Heart right ventricle (tissue), 16 donors: ENCODE measurements around the gene USP27X. TPM values are rescaled to one million over a fixed set of nuclear protein-coding genes. Genes with fewer than 3 reads are reported as not detected.

Experiments used
- ATAC-seq, 8 donors: fragments of 200-7000 bp; cut with Tn5 transposase; one replicate each; pipeline ENCODE4 v1.9.1; 2020; ENCODE audit warnings: mild to moderate bottlenecking in 8 of 8, moderate library complexity in 8 of 8, moderate number of reproducible peaks in 1 of 8
- DNase-seq, 2 donors: peaks; one replicate each; pipeline ENCODE4 v3.0.0-alpha.2; 2020
- H3K27ac ChIP-seq, 10 donors: fragments of 200-600 bp; sonication (generic) in 2 of 10; one replicate each; pipeline versions ENCODE4 v1.5.0 to v1.8.0; 2020 to 2022; ENCODE audit warnings: mild to moderate bottlenecking in 3 of 10
- H3K27me3 ChIP-seq, 7 donors: fragments of 200-600 bp; one replicate each; pipeline ENCODE4 v1.8.0; 2021 to 2022; ENCODE audit warnings: mild to moderate bottlenecking in 2 of 7
- H3K36me3 ChIP-seq, 9 donors: fragments of 200-600 bp; sonication (generic) in 1 of 9; one replicate each; pipeline versions ENCODE4 v1.5.0 to v1.8.0; 2020 to 2022; ENCODE audit warnings: mild to moderate bottlenecking in 2 of 9
- H3K4me1 ChIP-seq, 9 donors: fragments of 200-600 bp; sonication (generic) in 1 of 9; one replicate each; pipeline versions ENCODE4 v1.5.0 to v1.8.0; 2020 to 2022; ENCODE audit warnings: mild to moderate bottlenecking in 4 of 9
- H3K4me3 ChIP-seq, 10 donors: fragments of 200-600 bp; sonication (generic) in 2 of 10; one replicate each; pipeline versions ENCODE4 v1.5.0 to v1.8.0; 2020 to 2022; ENCODE audit warnings: mild to moderate bottlenecking in 7 of 10, moderate library complexity in 2 of 10
- H3K9me3 ChIP-seq, 11 donors: fragments of 200-600 bp in 10 of 11; sonication (generic) in 2 of 11; one replicate each; pipeline versions ENCODE4 v1.5.0 to v1.8.0; 2013 to 2022; ENCODE audit warnings: mild to moderate bottlenecking in 2 of 11, control low read depth in 1 of 11, moderate library complexity in 1 of 11
- CTCF ChIP-seq, 9 donors: fragments of 200-600 bp; sonication (generic) in 2 of 9; IDR thresholded peaks; one replicate each; pipeline versions ENCODE4 v1.5.0 to v1.8.0; 2021 to 2022; ENCODE audit warnings: antibody characterized with exemption in 9 of 9, mild to moderate bottlenecking in 5 of 9, moderate library complexity in 1 of 9
- WGBS, 2 donors: extraction: QIAGEN DNeasy Blood & Tissue Kit; methylation state at CpG; one replicate each; pipeline ENCODE4 v1.1.7; 2013; ENCODE audit warnings: inconsistent platforms in 1 of 2; 5-methylcytosine and 5-hydroxymethylcytosine counted together
- intact Hi-C, 10 donors: fragments of 100-400 bp; cut with DNase I; formaldehyde crosslinking; loops; one replicate each; pipeline versions ENCODE4 v1.11.1 to v1.14.2; 2022
- polyA plus RNA-seq, 2 donors: library from polyadenylated mRNA; stranded (reverse); fragments of 200-250 nt; gene quantifications; one replicate each; pipeline ENCODE4 v1.2.3, GENCODE V29; 2013
- total RNA-seq, 10 donors: library from RNA; stranded (reverse); fragmentation: NEBNext Ultra II Directional in 3 of 10; extraction: Animal tissue kit (Norgen Biotek cat#: 25700) in 3 of 10; gene quantifications; one replicate each; pipeline versions ENCODE4 v1.2.1 to v1.2.4, GENCODE V29; 2021 to 2023
- donor health status: Arrhythmogenic right ventricular cardiomyopathy.
- donor health status: ischemic (EF 13 %, LVEDD 7.1; RV severe dilation, severe dysfunction).
- donor health status: healthy with polysubstance abuse.
- donor health status: DM: no; HTN: yes; CAD: no.
- donor health status: DM: no; HTN: no; CAD: no.
- donor health status: ischemic (EF 25% LVEDD 6.9; RV normal size, moderate dysfunction).
- donor health status: ischemic (EF 25% LVEDD 5.7; RV mildly dilated, moderate dysfunction).
- donor health status: healthy.
- donor health status: DM: yes; HTN: yes; CAD: no.
- donor health status: Ischemic cardiomyopathy.
- donor health status: ischemic (EF 35%, LVEDD 5.7; RV mildly dilated, moderate dysfunction).
- donor health status: nonischemic (EF 11% LVEDD 7.7; RV severe dilation, severe dysfunction).
- donor health status: DM: yes; HTN: yes; CAD: no.
- donor health status: PGD.
- donor health status: ischemic (EF 29% LVEDD 5.4; RV normal size, mild dysfunction).
- donor health status: nonischemic (EF 23%, LVEDD 6.1; RV moderate dilation, normal function).

Gene USP27X
- total and polyA plus RNA-seq, 12 donors, result 0.95 to 2.9 (median 1.9) TPM

GRCh38 chrX:49915361-49916222, 36.3 kb downstream of the USP27X start:
- ATAC-seq (peak in 7 of 8 donors; percentile 49 to 71 (median 61)), DNase-seq (peak in 1 of 2 donors; percentile 20)
- H3K9me3 ChIP-seq, result no peaks in the 10 kb centered on the region
- H3K27ac ChIP-seq, result no peak overlapping the region
- no peaks in the 10 kb centered on the region for H3K36me3 ChIP-seq
- H3K4me1 ChIP-seq, result peaks cover 0 to 12% (median 4%) of the 10 kb centered on the region in 9 donors
- intact Hi-C loops, result loop anchor here (1.0 to 10.0 kb wide), 11 partner anchors 38 to 767 kb away; partner anchors contain the start of genes AKAP4 (in 3 of the 10), CCNB3 (in 3 of the 10) and USP27X (in 1 of the 10)
- TF ChIP-seq CTCF (IDR thresholded peaks at IDR 0.05), result peak; percentile 48 to 91 (median 77)
- no peak overlapping the region for H3K4me3 ChIP-seq
- H3K27me3 ChIP-seq, result peaks cover 0 to 40% (median 0%) of the 10 kb centered on the region in 7 donors
- 25 to 28% methylated on average over 8 of the region's 8 CpGs for WGBS, 2 donors

- ATAC-seq (no peak), DNase-seq (peak; percentile 8 to 29)
- H3K9me3 ChIP-seq, result no peaks in the 10 kb centered on the region
- H3K27me3 ChIP-seq, result peaks cover 0 to 15% (median 0%) of the 10 kb centered on the region in 7 donors
- peak; percentile 65 to 84 (median 72) for TF ChIP-seq CTCF (IDR thresholded peaks at IDR 0.05)
- 5 to 14% methylated on average over 8 of the region's 8 CpGs for WGBS, 2 donors
- H3K36me3 ChIP-seq, result no peaks in the 10 kb centered on the region
- H3K4me3 ChIP-seq, result no peak overlapping the region
- no peak overlapping the region for H3K27ac ChIP-seq
- intact Hi-C loops, result loop anchor here (5.0 to 10.0 kb wide), 11 partner anchors 42 to 763 kb away; partner anchors contain the start of genes AKAP4 (in 3 of the 10), CCNB3 (in 3 of the 10) and USP27X (in 1 of the 10)
- H3K4me1 ChIP-seq, result peaks cover 0 to 22% (median 5%) of the 10 kb centered on the region in 9 donors
These were observed 40.3 kb downstream of the USP27X start for GRCh38 chrX:49919617-49920016.

GRCh38 chrX:49921109-49921508, 41.8 kb downstream of the USP27X start:
- 70 to 85% methylated on average over 2 of the region's 2 CpGs for WGBS, 2 donors
- no peak for ATAC-seq
- intact Hi-C loops, result loop anchor here in 1 of 10 donors (5.0 kb wide), 1 partner anchor 116 kb away; no protein-coding TSS in a partner anchor

More at GRCh38 chrX:49921109-49921508, 41.8 kb downstream of the USP27X start:
- no peak overlapping the region for H3K4me3 ChIP-seq
- TF ChIP-seq CTCF (IDR thresholded peaks at IDR 0.05), result no peak
- peaks cover 0 to 10% (median 0%) of the 10 kb centered on the region in 9 donors for H3K36me3 ChIP-seq
- peaks cover 0 to 22% (median 5%) of the 10 kb centered on the region in 9 donors for H3K4me1 ChIP-seq
- no peak for DNase-seq
- H3K27ac ChIP-seq, result no peak overlapping the region
- H3K9me3 ChIP-seq, result no peaks in the 10 kb centered on the region
- H3K27me3 ChIP-seq, result peaks cover 0 to 19% (median 0%) of the 10 kb centered on the region in 7 donors
